ENCODE measurements around the gene NOP10.

DNA sequence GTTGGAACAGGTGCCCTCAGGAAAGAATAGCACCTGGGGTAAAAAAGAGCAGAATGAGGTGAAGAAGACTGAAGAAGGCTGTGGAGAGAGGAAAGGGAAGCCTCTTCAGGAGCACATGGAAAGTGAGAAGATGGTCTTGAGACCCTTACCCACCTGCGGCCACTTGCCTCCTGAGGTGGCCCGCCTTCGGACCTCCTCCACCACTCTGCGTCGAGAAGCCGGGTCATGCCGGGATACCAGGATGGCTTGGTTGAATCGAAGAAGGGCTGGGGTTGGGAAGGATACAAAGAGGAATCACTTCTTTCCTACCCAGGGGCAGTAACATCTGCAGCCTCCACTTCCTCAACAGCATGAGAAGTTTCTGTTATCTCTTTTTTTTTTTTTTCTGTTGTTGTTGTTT is 21.1 kb upstream of the NOP10 start:
- TF ChIP-seq, protein P1, sequence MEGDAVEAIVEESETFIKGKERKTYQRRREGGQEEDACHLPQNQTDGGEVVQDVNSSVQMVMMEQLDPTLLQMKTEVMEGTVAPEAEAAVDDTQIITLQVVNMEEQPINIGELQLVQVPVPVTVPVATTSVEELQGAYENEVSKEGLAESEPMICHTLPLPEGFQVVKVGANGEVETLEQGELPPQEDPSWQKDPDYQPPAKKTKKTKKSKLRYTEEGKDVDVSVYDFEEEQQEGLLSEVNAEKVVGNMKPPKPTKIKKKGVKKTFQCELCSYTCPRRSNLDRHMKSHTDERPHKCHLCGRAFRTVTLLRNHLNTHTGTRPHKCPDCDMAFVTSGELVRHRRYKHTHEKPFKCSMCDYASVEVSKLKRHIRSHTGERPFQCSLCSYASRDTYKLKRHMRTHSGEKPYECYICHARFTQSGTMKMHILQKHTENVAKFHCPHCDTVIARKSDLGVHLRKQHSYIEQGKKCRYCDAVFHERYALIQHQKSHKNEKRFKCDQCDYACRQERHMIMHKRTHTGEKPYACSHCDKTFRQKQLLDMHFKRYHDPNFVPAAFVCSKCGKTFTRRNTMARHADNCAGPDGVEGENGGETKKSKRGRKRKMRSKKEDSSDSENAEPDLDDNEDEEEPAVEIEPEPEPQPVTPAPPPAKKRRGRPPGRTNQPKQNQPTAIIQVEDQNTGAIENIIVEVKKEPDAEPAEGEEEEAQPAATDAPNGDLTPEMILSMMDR (conservative IDR thresholded peaks at IDR 0.05), result no peak
- TF ChIP-seq ZFX (IDR thresholded peaks at IDR 0.05), result no peak

Measured in C4-2B (cell line).